Measurements from ENCODE around the gene SLC2A13.

GRCh38 chr12:39736406-39736805 lies 369.5 kb downstream of the SLC2A13 start:
- TF ChIP-seq CTCF (IDR thresholded peaks at IDR 0.05) (no peak), POLR2A (IDR thresholded peaks at IDR 0.05) (no peak), POLR2AphosphoS5 (IDR thresholded peaks at IDR 0.05) (no peak)

Measured in upper lobe of left lung (tissue), 4 donors.